Panc1 (cell line): Measurements from ENCODE around the gene NEURL2. TPM values are rescaled to one million over a fixed set of nuclear protein-coding genes. Genes with fewer than 3 reads are reported as not detected.

Experiments
- ATAC-seq: fragments of 200-7000 bp; cut with Tn5 transposase; 2 replicates; pipeline ENCODE4 v1.9.1; 2020; ENCODE audit warnings: mild to moderate bottlenecking, moderate library complexity
- BruUV-seq: library from RNA; stranded (reverse); fragments of 400-500 nt; replicated peaks from 2 replicates; lab custom pipeline; 2021; lab: Mats Ljungman, UMichigan
- CTCF ChIA-PET: fragments of 300-600 bp; sonication (Branson Sonifier 250); formaldehyde crosslinking; loops from one replicate; lab custom pipeline; 2022; ENCODE audit warnings: antibody characterized with exemption; lab: Charles Lee
- POLR2A ChIA-PET: fragments of 300-600 bp; sonication (Branson Sonifier 250); formaldehyde crosslinking; loops from one replicate; lab custom pipeline; 2022; ENCODE audit warnings: antibody characterized with exemption; lab: Charles Lee
- DNase-seq: peaks from one replicate; pipeline ENCODE4 v3.0.0-alpha.2; 2010; ENCODE audit warnings: low read depth, low spot score
- H3K27ac ChIP-seq: 2 replicates; pipeline ENCODE4 v1.5.1; 2011; ENCODE audit warnings: mild to moderate bottlenecking, low read length, inconsistent platforms
- H3K27me3 ChIP-seq: fragments of 200-500 bp; sonication (Bioruptor generic); 2 replicates; pipeline ENCODE4 v1.6.0; 2014; ENCODE audit warnings: low read length, inconsistent platforms; ENCODE audit not compliant: control insufficient read depth, insufficient read depth
- H3K36me3 ChIP-seq: fragments of 200-500 bp; sonication (Bioruptor generic); 2 replicates; pipeline ENCODE4 v1.5.1; 2014; ENCODE audit warnings: inconsistent platforms, mild to moderate bottlenecking, low read length, moderate library complexity; ENCODE audit not compliant: control insufficient read depth, insufficient read depth
- H3K4me1 ChIP-seq: 2 replicates; pipeline ENCODE4 v1.5.1; 2011; ENCODE audit warnings: inconsistent platforms, mild to moderate bottlenecking, low read length, moderate library complexity; ENCODE audit not compliant: control insufficient read depth, insufficient read depth
- H3K4me3 ChIP-seq, 2 experiments: 2 replicates each; pipeline ENCODE4 v1.5.1; 2011 to 2012; ENCODE audit warnings: low read depth in 2 of 2, low read length in 2 of 2, mild to moderate bottlenecking in 2 of 2, inconsistent platforms in 1 of 2, moderate library complexity in 1 of 2
- H3K9me3 ChIP-seq: fragments of 200-500 bp; sonication (Bioruptor generic); 2 replicates; pipeline ENCODE4 v1.5.1; 2014; ENCODE audit warnings: low read depth, mild to moderate bottlenecking, inconsistent platforms, low read length, moderate library complexity; ENCODE audit not compliant: control insufficient read depth, insufficient read depth
- CTCF ChIP-seq: fragments of 450-650 bp; IDR thresholded peaks from 2 replicates; pipeline ENCODE4 v1.5.1; 2017; ENCODE audit warnings: mild to moderate bottlenecking
- POLR2AphosphoS5 ChIP-seq: IDR thresholded peaks from 2 replicates; pipeline ENCODE4 v1.6.1; 2012; ENCODE audit warnings: mild to moderate bottlenecking, low read depth, low read length, moderate library complexity
- REST ChIP-seq, 2 experiments: IDR thresholded peaks; 2 replicates each; pipeline ENCODE4 v1.6.1; 2011 to 2012; ENCODE audit warnings: low read depth in 2 of 2, control low read depth in 1 of 2, low read length in 1 of 2, mild to moderate bottlenecking in 1 of 2, moderate library complexity in 1 of 2; ENCODE audit not compliant: insufficient read depth in 1 of 2
- SIN3A ChIP-seq: IDR thresholded peaks from 2 replicates; pipeline ENCODE4 v1.6.1; 2012; ENCODE audit warnings: low read depth, mild to moderate bottlenecking, low read length, moderate library complexity, borderline replicate concordance; ENCODE audit not compliant: insufficient read depth
- TCF7L2 ChIP-seq: IDR thresholded peaks from 2 replicates; pipeline ENCODE4 v1.6.1; 2011; ENCODE audit warnings: mild to moderate bottlenecking, low read depth, low read length, inconsistent platforms
- in situ Hi-C: cut with HindIII; loops from 2 replicates; pipeline ENCODE4 v1.10.0; 2016; ENCODE audit warnings: low sequenced_read_pairs, low pct_unique_long_range_greater_than_20kb
- intact Hi-C: fragments of 100-400 bp; cut with micrococcal nuclease; formaldehyde crosslinking; loops from one replicate; pipeline ENCODE4 v1.10.0; 2022; ENCODE audit not compliant: unreplicated experiment
- total RNA-seq: library from RNA; stranded (reverse); gene quantifications from one replicate; pipeline ENCODE4 v1.2.1, GENCODE V29; 2021; ENCODE audit not compliant: unreplicated experiment

The NEURL2 gene
- total RNA-seq, 1 experiment from 2014 or later: 3.0 TPM

GRCh38 chr20:45934586-45935415 lies 43.8 kb upstream of the NEURL2 start, which contains the start of gene PCIF1:
PCIF1 (plus strand) TSS chr20:45934683; CDS start chr20:45939000, 4,317 bp downstream.
- TF ChIP-seq POLR2AphosphoS5 (peak; percentile 93), SIN3A (peak; percentile 63; the same call in 1 of the 2 replicates), REST (IDR thresholded peaks at IDR 0.05; ENCODE audit: insufficient read depth in 1 of 2, low read depth in 2 of 2, low read length in 1 of 2) (peak in 1 of 2 experiments; percentile 66; a peak in 1 of 4 replicates), CTCF (no peak), TCF7L2 (peak; percentile 35; the same call in 1 of the 2 replicates)
- BruUV-seq: no TSS peak
- Histone ChIP-seq H3K27me3 (no peaks in the 10 kb centered on the region), H3K36me3 (no peaks in the 10 kb centered on the region; the same call in 1 of the 2 replicates), H3K27ac (peak within 1 kb of the TSS; percentile 95), H3K4me3 (peak within 1 kb of the TSS; percentile 77 to 99), H3K9me3 (no peaks in the 10 kb centered on the region), H3K4me1 (peaks cover 12% of the 10 kb centered on the region)
- DNase-seq: peak; percentile 96
- in situ Hi-C loops: no loop called here
- intact Hi-C loops: no loop called here
- ATAC-seq: peak; percentile 91
- ChIA-PET CTCF (no interaction called here), POLR2A (interaction anchor here (0.5 to 0.8 kb wide), 11 partner anchors 10 to 640 kb away, joined by 3 to 14 read pairs (median 5); no protein-coding TSS in a partner anchor)

GRCh38 chr20:45934046-45934585 lies 43.1 kb upstream of the NEURL2 start:
- BruUV-seq: TSS peak; percentile 93
- POLR2A ChIA-PET: interaction anchor here (0.6 to 0.7 kb wide), 5 partner anchors 10 to 640 kb away, joined by 3 to 7 read pairs (median 3); no protein-coding TSS in a partner anchor
- H3K36me3 ChIP-seq: no peaks in the 10 kb centered on the region; the same call in 1 of the 2 replicates
- no peak for DNase-seq
- peak; percentile 50 for ATAC-seq
- CTCF ChIA-PET: no interaction called here
- no peak for TF ChIP-seq REST (IDR thresholded peaks at IDR 0.05; ENCODE audit: insufficient read depth in 1 of 2, low read depth in 2 of 2, low read length in 1 of 2)
- TF ChIP-seq TCF7L2: no peak
- TF ChIP-seq CTCF: no peak
- TF ChIP-seq POLR2AphosphoS5: no peak
- TF ChIP-seq SIN3A: no peak
- peaks cover 12% of the 10 kb centered on the region for H3K4me1 ChIP-seq
- H3K27me3 ChIP-seq: no peaks in the 10 kb centered on the region
- no peaks in the 10 kb centered on the region for H3K9me3 ChIP-seq
- in situ Hi-C loops: no loop called here
- peak overlapping the region; percentile 77 to 92 for H3K4me3 ChIP-seq
- peak overlapping the region; percentile 95 for H3K27ac ChIP-seq
- intact Hi-C loops: no loop called here
